PFSK-1 (cell line): ENCODE results near the gene SYNJ2.

Experiments
- POLR2AphosphoS5 ChIP-seq: IDR thresholded peaks from 2 replicates; pipeline ENCODE4 v1.6.1; 2012; ENCODE audit warnings: low read depth, mild to moderate bottlenecking, control low read depth, low read length, moderate library complexity
- SIN3A ChIP-seq: IDR thresholded peaks from 2 replicates; pipeline ENCODE4 v1.6.1; 2012; ENCODE audit warnings: mild to moderate bottlenecking, low read length, moderate library complexity, borderline replicate concordance; ENCODE audit not compliant: insufficient read depth

DNA sequence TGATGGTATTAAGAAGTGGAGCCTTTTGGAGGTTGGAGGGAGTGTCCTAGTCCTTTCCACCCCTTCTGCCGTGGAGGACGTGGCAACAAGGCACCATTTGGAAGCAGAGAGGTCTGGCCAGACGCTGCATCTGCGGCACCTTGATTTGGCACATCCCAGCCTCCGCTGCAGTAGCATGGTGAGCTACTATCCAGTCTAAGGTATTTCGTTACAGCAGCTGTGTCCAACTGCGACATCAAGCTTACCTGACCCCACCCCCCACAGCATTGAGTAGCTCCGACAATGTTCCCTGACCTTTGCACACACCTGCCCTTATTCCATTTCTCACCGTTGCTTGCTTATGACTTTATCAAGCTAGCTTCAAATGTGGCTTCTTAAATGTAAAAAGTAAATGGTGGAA lies 29.8 kb upstream of the SYNJ2 start:
- no peak for TF ChIP-seq SIN3A
- TF ChIP-seq POLR2AphosphoS5: no peak
